HPDE6-E6E7 (cell line): Measurements from ENCODE around the gene TMEM176B.

Experiments used
- DNase-seq: peaks from one replicate; pipeline ENCODE4 v3.0.0; 2011; ENCODE audit warnings: missing footprints; ENCODE audit errors: extremely low spot score

TMEM176B gene

DNA sequence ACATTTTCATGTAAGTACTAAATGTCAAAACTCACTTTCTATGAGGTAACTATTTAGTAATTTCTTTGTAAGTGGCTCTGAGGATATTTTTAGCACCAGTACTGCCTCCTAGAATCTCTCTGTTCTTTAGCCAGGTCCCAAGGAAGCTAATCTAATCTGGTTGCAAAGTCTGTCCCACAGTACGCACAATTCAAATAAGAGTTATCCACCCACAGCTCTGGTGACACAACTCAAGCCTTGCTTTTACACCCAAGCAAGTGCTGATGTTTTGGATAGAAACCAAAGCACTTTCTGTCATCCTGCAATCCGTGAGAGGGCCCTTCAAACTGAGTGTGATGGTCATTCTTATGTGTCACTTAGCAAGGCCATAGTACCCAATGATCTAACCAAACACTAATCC lies 48.5 kb downstream of the TMEM176B start:
- no peak for DNase-seq

- no peak for DNase-seq
Measured at GRCh38 chr7:150748376-150748775, 51.8 kb downstream of the TMEM176B start.

GRCh38 chr7:150746921-150747320 lies 53.2 kb downstream of the TMEM176B start:
- DNase-seq, result no peak

- no peak for DNase-seq
Measured at GRCh38 chr7:150745876-150746275, 54.3 kb downstream of the TMEM176B start.

DNA sequence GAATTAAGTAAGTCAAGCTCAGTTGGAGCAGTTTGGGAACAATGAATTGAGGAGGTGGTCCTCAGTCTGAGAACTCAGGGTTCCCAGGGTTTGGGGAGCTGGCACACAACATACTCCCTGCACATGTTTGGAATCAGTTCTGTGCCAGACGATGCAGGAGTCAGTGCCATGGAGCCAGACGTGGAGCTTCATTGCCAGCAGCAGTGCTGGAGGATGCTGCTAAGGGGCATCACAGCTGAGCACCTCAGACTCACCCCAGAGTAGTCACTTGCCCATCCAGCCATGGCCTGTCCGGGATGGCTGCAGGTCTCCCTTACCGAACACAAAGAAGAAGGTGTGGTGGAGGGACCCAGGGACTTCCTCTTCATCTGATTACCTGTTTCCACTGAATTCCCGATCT lies 55.1 kb downstream of the TMEM176B start:
- no peak for DNase-seq

GRCh38 chr7:150744041-150744656 lies 56.0 kb downstream of the TMEM176B start:
- DNase-seq, result no peak

GRCh38 chr7:150742286-150742968 lies 57.7 kb downstream of the TMEM176B start:
- no peak for DNase-seq
